ENCODE measurements around the gene CDH11. TPM values are rescaled to one million over a fixed set of nuclear protein-coding genes. Genes with fewer than 3 reads are reported as not detected.

CDH11 gene
- total and polyA plus RNA-seq, 9 of the 15 experiments (the other 6 are each of a cell fraction or from before 2014, with no cell fraction given) = 0.18 TPM; not detected in 8

DNA sequence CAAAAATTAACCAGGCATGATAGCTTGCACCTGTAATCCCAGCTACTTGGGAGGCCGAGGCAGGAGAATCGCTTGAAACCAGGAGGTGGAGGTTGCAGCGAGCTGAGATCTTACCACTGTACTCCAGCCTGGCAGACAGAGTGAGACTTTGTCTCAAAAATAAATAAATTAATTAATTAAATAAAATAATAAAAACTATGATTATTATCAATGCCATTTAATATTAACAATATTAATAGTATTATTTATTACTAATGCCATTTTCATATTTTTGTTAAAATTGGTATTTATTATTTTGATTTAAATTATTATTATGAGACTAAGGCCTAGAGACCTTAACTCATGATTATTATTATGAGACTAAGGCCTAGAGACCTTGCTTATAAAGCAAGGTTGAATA, 121.2 kb downstream of the CDH11 start:
- Histone ChIP-seq H3K4me2 (ENCODE audit: insufficient read depth, low read length) (no peak overlapping the region), H3K4me3 (no peak overlapping the region), H3K9me1 (ENCODE audit: control insufficient read depth, insufficient read depth, low read length) (no peaks in the 10 kb centered on the region), H3K4me1 (replicated peaks in 1 of 2; ENCODE audit: control insufficient read depth in 2 of 2, insufficient read depth in 2 of 2, low read length in 2 of 2) (no peaks in the 10 kb centered on the region), H3K27me3 (ENCODE audit: control insufficient read depth in 2 of 2, insufficient read depth in 2 of 2, low read length in 2 of 2) (no peaks in the 10 kb centered on the region), H4K20me1 (replicated peaks; ENCODE audit: control insufficient read depth, insufficient read depth, low read length) (no peaks in the 10 kb centered on the region), H3K9ac (ENCODE audit: insufficient read depth in 1 of 2, low read depth in 2 of 2, low read length in 2 of 2) (no peak overlapping the region), H3K79me2 (ENCODE audit: control insufficient read depth, insufficient read depth, low read length) (no peaks in the 10 kb centered on the region), H3K27ac (ENCODE audit: extremely low read depth, low read depth, low read length) (no peak overlapping the region), H3K9me3 (replicated peaks; ENCODE audit: control insufficient read depth, insufficient read depth, low read depth, low read length) (no peaks in the 10 kb centered on the region), H3K36me3 (ENCODE audit: control insufficient read depth, insufficient read depth, low read length) (no peaks in the 10 kb centered on the region), H2AFZ (ENCODE audit: low read depth, low read length) (no peak overlapping the region)
- ATAC-seq = no peak
- TF ChIP-seq ZEB2 (IDR thresholded peaks at IDR 0.05) (no peak), CSDE1 (IDR thresholded peaks at IDR 0.05) (no peak), ZNF79 (CRISPR knock-in tag; IDR thresholded peaks at IDR 0.05; ENCODE audit: low read depth) (no peak), NFE2 (IDR thresholded peaks at IDR 0.05; ENCODE audit: low read depth) (no peak), SMAD2 (IDR thresholded peaks at IDR 0.05; ENCODE audit: low read depth, low read length) (no peak), IFI16 (CRISPR knock-in tag; IDR thresholded peaks at IDR 0.05) (no peak)
- TF ChIP-seq, protein P1, sequence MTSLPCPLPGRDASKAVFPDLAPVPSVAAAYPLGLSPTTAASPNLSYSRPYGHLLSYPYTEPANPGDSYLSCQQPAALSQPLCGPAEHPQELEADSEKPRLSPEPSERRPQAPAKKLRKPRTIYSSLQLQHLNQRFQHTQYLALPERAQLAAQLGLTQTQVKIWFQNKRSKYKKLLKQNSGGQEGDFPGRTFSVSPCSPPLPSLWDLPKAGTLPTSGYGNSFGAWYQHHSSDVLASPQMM (CRISPR knock-in tag; IDR thresholded peaks at IDR 0.05) = no peak
- CTCF ChIA-PET (ENCODE audit: low intra/inter-chr PET ratio) = no interaction called here
- 0% methylated on average over 3 of the region's 3 CpGs for WGBS (ENCODE audit: insufficient coverage, low coverage, missing lambda C conversion rate)
- POLR2A ChIA-PET = no interaction called here
- FAIRE-seq = no peak
- in situ Hi-C loops (cut with MboI) = no loop called here
- DNase-seq (ENCODE audit: extremely low read depth in 1 of 4, low spot score in 3 of 4) = no peak
- intact Hi-C loops (cut with micrococcal nuclease) = no loop called here
- no TSS peak for BruUV-seq (replicated peaks)

- Histone ChIP-seq H3K4me2 (ENCODE audit: insufficient read depth, low read length) (no peak overlapping the region), H3K27me3 (ENCODE audit: control insufficient read depth in 2 of 2, insufficient read depth in 2 of 2, low read length in 2 of 2) (no peaks in the 10 kb centered on the region), H3K9me3 (replicated peaks; ENCODE audit: control insufficient read depth, insufficient read depth, low read depth, low read length) (no peaks in the 10 kb centered on the region), H3K4me3 (no peak overlapping the region), H3K9ac (ENCODE audit: insufficient read depth in 1 of 2, low read depth in 2 of 2, low read length in 2 of 2) (no peak overlapping the region), H3K9me1 (ENCODE audit: control insufficient read depth, insufficient read depth, low read length) (no peaks in the 10 kb centered on the region), H3K36me3 (ENCODE audit: control insufficient read depth, insufficient read depth, low read length) (no peaks in the 10 kb centered on the region), H4K20me1 (replicated peaks; ENCODE audit: control insufficient read depth, insufficient read depth, low read length) (no peaks in the 10 kb centered on the region), H2AFZ (ENCODE audit: low read depth, low read length) (no peak overlapping the region), H3K4me1 (replicated peaks in 1 of 2; ENCODE audit: control insufficient read depth in 2 of 2, insufficient read depth in 2 of 2, low read length in 2 of 2) (no peaks in the 10 kb centered on the region), H3K27ac (ENCODE audit: extremely low read depth, low read depth, low read length) (no peak overlapping the region), H3K79me2 (ENCODE audit: control insufficient read depth, insufficient read depth, low read length) (no peaks in the 10 kb centered on the region)
- ChIA-PET POLR2A (no interaction called here), CTCF (ENCODE audit: low intra/inter-chr PET ratio) (interaction anchor here (0.7 kb wide), 1 partner anchor 37 kb away, joined by 3 read pairs; no protein-coding TSS in a partner anchor)
- no peak for DNase-seq (ENCODE audit: extremely low read depth in 1 of 4, low spot score in 3 of 4)
- FAIRE-seq = no peak
- ATAC-seq = no peak
- 0% methylated on average over 2 of the region's 2 CpGs for WGBS (ENCODE audit: insufficient coverage, low coverage, missing lambda C conversion rate)
- BruUV-seq (replicated peaks) = no TSS peak
- intact Hi-C loops (cut with micrococcal nuclease) = no loop called here
- in situ Hi-C loops (cut with MboI) = no loop called here
- no peak for TF ChIP-seq SNIP1 (IDR thresholded peaks at IDR 0.05; ENCODE audit: low read depth)
- TF ChIP-seq ELF1 (tag; IDR thresholded peaks at IDR 0.05) = no peak
- TF ChIP-seq, protein P2, sequence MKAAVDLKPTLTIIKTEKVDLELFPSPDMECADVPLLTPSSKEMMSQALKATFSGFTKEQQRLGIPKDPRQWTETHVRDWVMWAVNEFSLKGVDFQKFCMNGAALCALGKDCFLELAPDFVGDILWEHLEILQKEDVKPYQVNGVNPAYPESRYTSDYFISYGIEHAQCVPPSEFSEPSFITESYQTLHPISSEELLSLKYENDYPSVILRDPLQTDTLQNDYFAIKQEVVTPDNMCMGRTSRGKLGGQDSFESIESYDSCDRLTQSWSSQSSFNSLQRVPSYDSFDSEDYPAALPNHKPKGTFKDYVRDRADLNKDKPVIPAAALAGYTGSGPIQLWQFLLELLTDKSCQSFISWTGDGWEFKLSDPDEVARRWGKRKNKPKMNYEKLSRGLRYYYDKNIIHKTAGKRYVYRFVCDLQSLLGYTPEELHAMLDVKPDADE (conservative IDR thresholded peaks at IDR 0.05; ENCODE audit: control insufficient read depth, low read depth, low read length) = no peak
- TF ChIP-seq BMI1 (IDR thresholded peaks at IDR 0.05; ENCODE audit: low read length) = no peak
- no peak for TF ChIP-seq ARID2 (IDR thresholded peaks at IDR 0.05)
- no peak for TF ChIP-seq MXD1 (CRISPR knock-in tag; IDR thresholded peaks at IDR 0.05; ENCODE audit: borderline replicate concordance, poor library complexity, severe bottlenecking)
- no peak for TF ChIP-seq ZNF41 (CRISPR knock-in tag; conservative IDR thresholded peaks at IDR 0.05)
- no peak for TF ChIP-seq E2F1 (CRISPR knock-in tag; IDR thresholded peaks at IDR 0.05)
- TF ChIP-seq MEF2D (tag; conservative IDR thresholded peaks at IDR 0.05; ENCODE audit: low read depth) = no peak
Observed at GRCh38 chr16:64997751-64998150, 124.1 kb downstream of the CDH11 start.

Data from K562 (cell line).